Muscle of arm (tissue), 12 donors: ENCODE measurements around the gene NOP10. TPM values are rescaled to one million over a fixed set of nuclear protein-coding genes. Genes with fewer than 3 reads are reported as not detected.

Source experiments
- polyA plus RNA-seq, 12 donors: library from polyadenylated mRNA; unstranded; fragments of 120-200 nt; gene quantifications; one replicate each; pipeline ENCODE4 v1.2.1, GENCODE V29; 2013; ENCODE audit not compliant: insufficient read length in 12 of 12

NOP10 gene
- polyA plus RNA-seq, 12 donors, result 54.1 to 114 (median 99.4) TPM; not detected in 1

Other genes with a start within 250 kb of the NOP10 start
- gene EMC7, start 241.3 kb downstream of the NOP10 start, polyA plus RNA-seq, result 10 to 100 TPM in 11 of 12 donors, not detected in 1; 33.8 to 66.2 (median 55.7) TPM
- gene PGBD4, start 241.1 kb downstream of the NOP10 start, polyA plus RNA-seq, result 1 to 10 TPM in 11 of 12 donors, not detected in 1; 1.2 to 2.3 (median 2.0) TPM
- gene KATNBL1, start 133.0 kb downstream of the NOP10 start, polyA plus RNA-seq, result 100 to 1,000 TPM in 6 of 12 donors, 10 to 100 TPM in 5, not detected in 1; 64.5 to 175 (median 116) TPM
- gene EMC4, start 118.1 kb downstream of the NOP10 start, polyA plus RNA-seq, result 100 to 1,000 TPM in 1 of 12 donors, 10 to 100 TPM in 10, not detected in 1; 69.0 to 147 (median 82.7) TPM
- gene SLC12A6, start 5.4 kb downstream of the NOP10 start, polyA plus RNA-seq, result 10 to 100 TPM in 11 of 12 donors, not detected in 1; 14.3 to 26.0 (median 20.9) TPM
- under 1 TPM in 1 of 12 donors, not detected in 11; 0.05 TPM for gene NUTM1, start 179 bp upstream of the NOP10 start, polyA plus RNA-seq
- gene LPCAT4, start 24.1 kb upstream of the NOP10 start, polyA plus RNA-seq, result 10 to 100 TPM in 11 of 12 donors, not detected in 1; 25.1 to 61.9 (median 33.0) TPM
- 100 to 1,000 TPM in 1 of 12 donors, 10 to 100 TPM in 10, not detected in 1; 21.5 to 171 (median 55.7) TPM for gene GOLGA8A, start 94.7 kb upstream of the NOP10 start, polyA plus RNA-seq
- gene GOLGA8B, start 240.5 kb upstream of the NOP10 start, polyA plus RNA-seq, result 100 to 1,000 TPM in 1 of 12 donors, 10 to 100 TPM in 10, not detected in 1; 13.6 to 100 (median 43.6) TPM